Memory B cell (primary cell): ENCODE measurements around the gene TTC8.
"Not testable (repeated sequence)": the region's sequence is repeated elsewhere in the genome, so short reads cannot be mapped to it uniquely, and the experiment has no call there.

Experiments
- ATAC-seq: fragments of 150-1000 bp; cut with Tn5 transposase; 2 replicates; pipeline ENCODE4 v1.10.0; 2021; ENCODE audit warnings: low read depth, mild to moderate bottlenecking, moderate library complexity
- DNase-seq, 2 donors: peaks; one replicate each; pipeline ENCODE4 v3.0.0; 2022; ENCODE audit warnings: low spot score in 2 of 2
- H3K27ac Mint-ChIP-seq: one replicate; pipeline ENCODE4 v1.8.0; 2022; ENCODE audit warnings: mild to moderate bottlenecking, moderate library complexity, mixed read lengths
- H3K27me3 Mint-ChIP-seq: one replicate; pipeline ENCODE4 v1.8.0; 2022; ENCODE audit warnings: mixed read lengths
- H3K36me3 Mint-ChIP-seq: one replicate; pipeline ENCODE4 v1.8.0; 2022; ENCODE audit warnings: mild to moderate bottlenecking, mixed read lengths
- H3K4me1 Mint-ChIP-seq: one replicate; pipeline ENCODE4 v1.8.0; 2022; ENCODE audit warnings: mixed read lengths
- H3K4me3 Mint-ChIP-seq: one replicate; pipeline ENCODE4 v1.8.0; 2022; ENCODE audit warnings: mild to moderate bottlenecking, moderate library complexity, mixed read lengths
- H3K9me3 Mint-ChIP-seq: one replicate; pipeline ENCODE4 v1.8.0; 2022; ENCODE audit warnings: mixed read lengths

Gene TTC8

DNA sequence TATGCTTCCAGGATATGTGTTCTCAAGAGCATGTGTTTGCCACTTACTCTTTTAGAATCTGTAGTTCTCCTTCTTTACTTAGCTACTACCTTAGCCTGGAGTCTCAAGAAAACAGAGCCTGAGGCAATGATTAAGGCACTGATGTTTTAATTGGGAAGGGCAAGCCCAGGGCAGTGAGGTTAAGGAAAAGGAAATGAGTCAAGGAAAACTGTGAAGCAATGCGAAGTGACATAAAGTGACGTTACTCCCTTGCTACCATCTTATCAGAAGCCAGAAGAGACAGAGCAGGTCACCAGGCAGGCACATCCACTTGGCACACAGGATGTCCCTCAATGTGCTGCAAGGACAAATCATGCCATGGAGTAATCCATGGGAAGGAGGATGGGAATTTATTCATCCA is 20.4 kb upstream of the TTC8 start:
- Mint-ChIP-seq H3K4me3 (no peak overlapping the region), H3K36me3 (no peaks in the 10 kb centered on the region), H3K27me3 (peaks cover 11% of the 10 kb centered on the region), H3K4me1 (no peaks in the 10 kb centered on the region), H3K9me3 (no peaks in the 10 kb centered on the region), H3K27ac (no peak overlapping the region)
- DNase-seq = no peak
- ATAC-seq = no peak

DNA sequence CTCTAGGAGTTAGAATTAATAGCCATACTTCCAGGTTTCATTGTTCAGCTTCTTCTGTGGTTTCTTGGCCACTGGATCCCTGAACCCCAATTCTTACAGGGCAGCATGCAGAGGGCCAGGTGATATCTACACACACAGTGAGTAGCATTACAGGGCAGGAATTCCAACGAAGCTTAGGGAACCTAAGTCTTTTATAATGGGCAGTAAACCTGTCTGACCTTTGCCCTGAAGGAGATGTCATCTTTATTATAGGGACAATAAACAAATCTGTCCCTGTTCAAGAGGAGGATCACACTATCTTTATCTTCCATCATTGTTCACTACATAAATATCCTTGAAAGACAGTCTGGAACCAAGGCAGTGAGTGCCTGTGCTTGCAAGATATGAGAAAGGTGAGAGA is 20.0 kb upstream of the TTC8 start:
- no peak overlapping the region for H3K27ac Mint-ChIP-seq
- H3K4me1 Mint-ChIP-seq = no peaks in the 10 kb centered on the region
- ATAC-seq (no peak), DNase-seq (no peak)
- peaks cover 11% of the 10 kb centered on the region for H3K27me3 Mint-ChIP-seq
- H3K4me3 Mint-ChIP-seq = no peak overlapping the region
- H3K36me3 Mint-ChIP-seq = no peaks in the 10 kb centered on the region
- no peaks in the 10 kb centered on the region for H3K9me3 Mint-ChIP-seq

DNA sequence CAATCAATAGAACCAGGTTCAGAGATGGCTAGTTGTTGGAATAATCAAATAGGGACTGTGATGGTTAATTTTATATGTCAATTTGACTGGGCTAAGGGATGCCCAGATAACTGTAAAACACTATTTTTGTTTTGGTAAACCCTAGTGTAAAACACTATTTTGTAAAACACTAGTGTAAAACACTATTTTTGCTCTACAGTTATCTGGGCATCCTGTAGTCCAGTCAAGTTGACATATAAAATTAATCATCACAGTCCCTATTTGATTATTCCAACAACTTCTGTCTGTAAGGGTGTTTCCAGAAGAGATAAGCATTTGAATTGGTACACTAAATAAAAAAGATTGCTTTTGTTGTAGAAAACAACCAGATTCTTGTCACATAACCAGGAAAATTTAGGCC is 16.1 kb upstream of the TTC8 start:
- H3K9me3 Mint-ChIP-seq = peaks cover 1% of the 10 kb centered on the region
- H3K4me3 Mint-ChIP-seq = no peak overlapping the region
- DNase-seq (no peak), ATAC-seq (no peak)
- no peaks in the 10 kb centered on the region for H3K36me3 Mint-ChIP-seq
- H3K27me3 Mint-ChIP-seq = peaks cover 14% of the 10 kb centered on the region
- no peak overlapping the region for H3K27ac Mint-ChIP-seq
- peaks cover 3% of the 10 kb centered on the region for H3K4me1 Mint-ChIP-seq

DNA sequence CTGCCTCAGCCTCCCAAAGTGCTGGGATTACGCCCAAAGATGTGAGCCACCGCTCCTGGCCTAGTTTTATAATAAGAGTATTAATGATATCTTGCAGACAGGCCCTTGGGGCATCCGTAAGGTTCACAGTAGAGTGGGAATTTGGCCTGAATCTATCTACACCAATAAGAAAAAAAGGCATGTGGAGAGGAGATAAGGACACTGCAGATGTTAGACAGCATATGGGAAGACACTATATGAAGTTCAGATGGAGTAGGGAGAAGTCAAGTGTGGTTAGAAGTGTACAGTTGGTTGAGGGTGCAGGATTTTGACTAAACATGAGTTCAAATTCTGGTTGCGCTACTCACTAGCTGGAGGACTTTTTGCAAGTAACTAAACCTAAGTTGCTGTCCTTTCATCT is 8.5 kb upstream of the TTC8 start:
- Mint-ChIP-seq H3K9me3 (no peaks in the 10 kb centered on the region), H3K27me3 (peaks cover 21% of the 10 kb centered on the region), H3K4me3 (no peak overlapping the region), H3K36me3 (no peaks in the 10 kb centered on the region), H3K27ac (no peak overlapping the region), H3K4me1 (peaks cover 5% of the 10 kb centered on the region)
- DNase-seq (no peak), ATAC-seq (no peak)

DNA sequence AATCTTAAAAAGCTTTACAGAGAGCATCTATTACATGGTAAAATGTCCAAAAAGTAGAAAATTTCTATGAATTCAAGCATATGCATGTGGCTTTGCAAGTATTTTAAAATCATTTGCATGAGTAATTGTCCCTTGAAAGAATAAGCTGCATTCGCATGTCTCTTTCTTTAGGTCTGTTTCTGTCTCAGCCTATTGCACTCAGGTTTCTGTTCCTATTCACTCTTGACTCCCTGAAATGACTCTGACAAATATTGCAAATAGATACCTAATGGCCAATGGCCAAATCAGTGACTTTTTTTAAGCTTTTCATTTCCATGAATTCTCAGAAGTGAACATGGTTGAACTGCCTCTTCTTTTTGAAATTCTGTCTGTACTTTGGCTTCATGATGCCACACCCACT is 6.4 kb upstream of the TTC8 start:
- no peaks in the 10 kb centered on the region for H3K36me3 Mint-ChIP-seq
- H3K27me3 Mint-ChIP-seq = peaks cover 14% of the 10 kb centered on the region
- no peak overlapping the region for H3K4me3 Mint-ChIP-seq
- H3K4me1 Mint-ChIP-seq = peaks cover 2% of the 10 kb centered on the region
- no peak overlapping the region for H3K27ac Mint-ChIP-seq
- no peaks in the 10 kb centered on the region for H3K9me3 Mint-ChIP-seq
- ATAC-seq (peak; percentile 47), DNase-seq (no peak)

DNA sequence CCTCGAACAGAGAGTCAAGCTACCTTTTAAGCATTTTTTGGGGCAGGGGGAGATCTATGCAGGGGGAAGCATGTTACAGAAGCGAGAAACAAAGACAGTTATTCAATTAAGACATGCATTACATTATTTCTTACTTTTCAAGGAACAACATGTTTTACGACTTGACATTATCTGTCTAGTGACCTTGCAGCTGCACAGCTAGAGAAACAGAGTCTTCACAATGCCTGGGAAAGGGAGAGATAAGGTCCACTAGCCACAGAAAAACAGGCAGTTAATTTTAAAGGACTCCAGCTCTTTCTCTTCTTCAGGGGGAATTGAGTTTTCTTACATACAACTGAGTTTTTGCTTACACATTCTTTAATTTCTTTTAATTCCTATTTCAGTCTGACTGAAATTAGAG is 4.8 kb upstream of the TTC8 start:
- not testable (repeated sequence) for DNase-seq, H3K9me3 Mint-ChIP-seq, H3K4me3 Mint-ChIP-seq, H3K4me1 Mint-ChIP-seq, ATAC-seq, H3K27ac Mint-ChIP-seq, H3K36me3 Mint-ChIP-seq
- H3K27me3 Mint-ChIP-seq = peaks cover 14% of the 10 kb centered on the region

DNA sequence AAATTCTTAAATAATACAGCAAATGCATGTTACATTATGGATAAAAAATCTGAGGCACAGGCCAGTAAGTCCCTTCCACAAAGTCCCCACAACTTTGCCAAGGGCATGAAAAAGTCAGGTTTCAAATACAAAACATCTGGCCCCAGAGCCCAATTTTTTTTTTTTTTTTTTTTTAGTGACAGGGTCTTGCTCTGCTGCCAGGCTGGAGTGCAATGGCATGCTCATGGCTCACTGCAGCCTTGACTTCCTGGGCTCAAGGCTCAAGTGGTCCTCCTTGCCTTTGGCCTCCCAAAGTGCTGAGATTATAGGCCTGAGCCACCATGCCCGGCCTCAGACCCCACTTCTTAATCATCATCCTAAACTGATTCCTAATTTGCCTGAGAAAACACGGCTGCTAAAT is 3.1 kb upstream of the TTC8 start:
- H3K9me3 Mint-ChIP-seq = no peaks in the 10 kb centered on the region
- DNase-seq = no peak
- peaks cover 10% of the 10 kb centered on the region for H3K27me3 Mint-ChIP-seq
- H3K4me1 Mint-ChIP-seq = peaks cover 13% of the 10 kb centered on the region
- ATAC-seq = no peak
- H3K27ac Mint-ChIP-seq = no peak overlapping the region
- H3K4me3 Mint-ChIP-seq = no peak overlapping the region
- H3K36me3 Mint-ChIP-seq = no peaks in the 10 kb centered on the region

DNA sequence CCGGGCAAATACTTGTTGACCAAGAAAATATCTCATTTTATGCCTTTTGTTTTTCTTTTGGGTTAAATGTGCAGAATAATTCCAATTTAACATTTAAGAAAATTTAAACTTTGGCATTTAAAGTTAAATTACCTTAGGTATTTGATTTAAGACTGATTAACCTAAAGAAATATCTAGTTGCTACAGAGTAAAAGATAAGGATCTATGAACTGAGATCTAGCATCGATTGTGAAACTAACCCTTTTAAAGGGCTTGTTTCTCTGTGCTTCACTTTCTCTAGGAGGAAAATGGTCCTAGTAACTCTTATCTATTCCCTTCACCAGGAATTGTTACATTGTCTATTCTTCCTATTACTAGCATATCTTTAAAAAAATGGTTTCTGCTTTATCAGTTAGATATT is 2.6 kb upstream of the TTC8 start:
- Mint-ChIP-seq H3K4me3 (no peak overlapping the region), H3K4me1 (peaks cover 13% of the 10 kb centered on the region), H3K9me3 (no peaks in the 10 kb centered on the region), H3K27me3 (peaks cover 10% of the 10 kb centered on the region), H3K27ac (no peak overlapping the region), H3K36me3 (no peaks in the 10 kb centered on the region)
- ATAC-seq (no peak), DNase-seq (no peak)

DNA sequence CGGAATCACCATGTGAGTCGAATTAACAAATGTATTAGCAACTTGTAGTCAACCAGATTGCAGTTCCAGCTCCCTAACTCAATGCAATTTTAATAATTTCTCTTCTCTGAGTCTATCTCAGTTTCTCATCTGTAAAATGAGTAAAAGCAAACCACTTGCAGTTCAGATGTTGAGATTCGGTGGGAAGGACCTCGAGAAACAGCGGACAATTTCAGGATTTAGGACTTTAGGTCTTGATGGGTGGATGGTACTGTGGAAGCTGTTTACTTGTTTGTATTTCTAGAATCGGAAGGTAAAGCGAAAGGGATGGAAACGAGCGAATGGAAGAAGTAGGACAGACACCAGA is 510 bp upstream of the TTC8 start:
- DNase-seq (no peak), ATAC-seq (no peak)

DNA sequence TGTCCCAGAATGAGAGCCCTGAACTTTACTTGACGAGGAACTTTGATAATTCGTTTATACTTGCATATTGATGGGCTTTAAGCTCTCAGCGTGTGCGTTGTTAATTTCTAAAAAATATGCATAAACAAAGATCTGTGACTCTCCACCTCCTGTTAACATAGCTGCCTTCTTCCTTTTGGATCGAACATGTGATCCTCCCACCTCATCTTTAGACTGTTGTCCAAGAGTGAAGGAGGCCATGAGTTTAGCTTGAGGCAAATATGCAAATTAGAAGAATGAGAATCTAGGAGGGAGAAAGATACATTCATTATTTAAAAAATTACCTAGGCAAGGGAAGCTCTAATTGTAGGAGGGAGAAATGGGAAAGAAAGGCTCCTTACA is 617 bp downstream of the TTC8 start:
- peak overlapping the region; percentile 88 for H3K4me3 Mint-ChIP-seq
- H3K27me3 Mint-ChIP-seq = no peaks in the 10 kb centered on the region
- H3K36me3 Mint-ChIP-seq = no peaks in the 10 kb centered on the region
- ATAC-seq = no peak
- H3K9me3 Mint-ChIP-seq = no peaks in the 10 kb centered on the region
- peaks cover 13% of the 10 kb centered on the region for H3K4me1 Mint-ChIP-seq
- DNase-seq = no peak
- peak overlapping the region; percentile 99 for H3K27ac Mint-ChIP-seq

More for the DNA sequence above, 510 bp upstream of the TTC8 start:
- peaks cover 4% of the 10 kb centered on the region for H3K27me3 Mint-ChIP-seq
- peak overlapping the region; percentile 99 for H3K27ac Mint-ChIP-seq
- no peaks in the 10 kb centered on the region for H3K9me3 Mint-ChIP-seq
- peak overlapping the region; percentile 88 for H3K4me3 Mint-ChIP-seq
- peaks cover 11% of the 10 kb centered on the region for H3K4me1 Mint-ChIP-seq
- H3K36me3 Mint-ChIP-seq = no peaks in the 10 kb centered on the region

DNA sequence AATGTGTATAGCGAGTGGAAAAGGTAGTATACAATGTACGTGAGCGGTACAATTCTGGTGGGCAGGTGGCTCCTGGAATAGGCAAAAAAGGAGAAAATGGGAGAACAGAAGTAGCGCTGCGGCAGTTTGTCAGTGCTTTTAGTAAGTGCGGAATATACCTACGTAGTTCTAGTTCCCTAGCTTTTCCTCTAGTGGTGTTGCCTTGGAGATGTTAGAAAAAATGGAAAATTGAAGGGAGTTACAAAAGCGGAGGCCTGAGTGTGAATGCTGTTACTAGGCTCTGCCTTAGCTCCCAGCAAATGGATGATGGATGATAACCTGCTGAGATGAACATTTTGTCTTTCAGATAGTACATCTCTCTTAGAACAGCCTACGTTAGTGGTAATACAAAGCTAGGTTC is 1.1 kb downstream of the TTC8 start:
- Mint-ChIP-seq H3K36me3 (no peaks in the 10 kb centered on the region), H3K4me1 (peaks cover 14% of the 10 kb centered on the region), H3K27me3 (no peaks in the 10 kb centered on the region), H3K27ac (peak overlapping the region; percentile 99), H3K9me3 (no peaks in the 10 kb centered on the region), H3K4me3 (peak overlapping the region; percentile 88)
- ATAC-seq = no peak
- no peak for DNase-seq

DNA sequence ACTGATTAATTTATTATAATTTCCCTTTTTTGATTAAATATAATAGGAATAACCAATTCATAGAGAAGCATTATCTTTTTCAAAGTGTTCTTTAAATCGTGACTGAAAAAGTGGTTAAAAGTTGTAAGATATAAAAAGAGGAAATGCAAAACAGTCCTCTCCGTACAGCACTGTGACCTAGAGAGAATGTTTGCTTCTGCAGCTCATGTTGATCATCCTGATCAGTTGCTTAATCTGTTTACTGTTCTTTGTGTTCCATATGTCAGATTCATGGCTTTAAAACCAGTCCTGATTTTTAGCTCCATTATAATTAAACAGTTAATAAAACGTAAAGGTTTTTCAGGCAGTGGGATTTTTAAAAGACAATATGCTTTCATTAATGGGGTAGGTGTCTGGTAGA is 4.7 kb downstream of the TTC8 start:
- Mint-ChIP-seq H3K36me3 (peaks cover 3% of the 10 kb centered on the region), H3K27me3 (no peaks in the 10 kb centered on the region), H3K27ac (no peak overlapping the region), H3K4me1 (peaks cover 11% of the 10 kb centered on the region), H3K4me3 (no peak overlapping the region), H3K9me3 (no peaks in the 10 kb centered on the region)
- no peak for ATAC-seq
- DNase-seq = no peak

DNA sequence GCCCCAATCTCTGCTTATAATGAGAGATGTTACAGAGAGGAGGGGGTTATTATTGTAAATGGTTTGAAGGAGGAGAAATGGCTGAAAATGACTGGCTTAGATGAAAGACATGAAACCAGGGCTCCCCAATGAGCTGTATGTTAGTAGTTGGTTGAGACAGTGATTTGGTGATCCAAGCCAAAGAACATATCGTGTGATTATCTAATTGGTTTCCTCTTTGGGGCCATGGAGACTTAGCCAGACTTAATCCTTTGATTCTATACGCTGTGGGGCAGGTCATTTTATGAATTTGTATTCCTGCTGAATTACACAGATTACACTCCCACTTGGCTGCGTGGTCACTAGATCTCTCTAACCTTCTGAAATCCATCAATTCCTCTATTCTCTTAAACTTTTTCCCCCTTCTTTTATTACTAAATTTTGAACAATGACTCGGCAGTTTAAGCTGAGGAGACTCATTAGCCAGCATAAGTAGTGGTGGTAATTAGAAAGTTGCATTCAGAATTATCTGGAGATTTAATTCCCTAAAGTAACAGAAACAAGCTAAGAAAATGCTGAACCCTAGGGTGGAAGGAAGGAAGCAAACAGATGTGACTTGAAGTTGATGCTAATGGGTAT is 5.3 kb downstream of the TTC8 start:
- Mint-ChIP-seq H3K36me3 (peaks cover 3% of the 10 kb centered on the region), H3K4me1 (peaks cover 11% of the 10 kb centered on the region), H3K9me3 (no peaks in the 10 kb centered on the region), H3K27ac (no peak overlapping the region), H3K27me3 (no peaks in the 10 kb centered on the region), H3K4me3 (no peak overlapping the region)
- no peak for DNase-seq
- no peak for ATAC-seq

DNA sequence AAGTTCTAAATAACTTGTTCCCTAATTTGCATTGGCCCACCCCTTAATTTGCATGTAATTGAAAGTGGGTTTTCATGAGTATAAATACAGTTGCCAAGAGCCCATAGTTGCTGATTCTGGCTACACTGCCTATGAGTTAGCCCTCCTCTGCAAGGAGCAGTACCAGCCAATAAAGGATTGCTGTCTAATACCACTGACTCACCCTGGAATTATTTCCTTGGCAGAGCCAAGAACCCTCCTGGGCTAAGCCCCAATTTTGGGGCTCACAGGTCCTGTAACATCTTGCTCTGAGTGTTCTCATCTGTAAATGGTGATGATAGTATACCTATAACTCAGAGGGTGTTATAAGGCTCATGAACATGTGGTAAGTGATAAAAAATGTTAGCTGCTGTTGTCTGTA is 6.8 kb downstream of the TTC8 start:
- peaks cover 3% of the 10 kb centered on the region for H3K4me1 Mint-ChIP-seq
- no peaks in the 10 kb centered on the region for H3K27me3 Mint-ChIP-seq
- H3K36me3 Mint-ChIP-seq = peaks cover 3% of the 10 kb centered on the region
- no peak overlapping the region for H3K4me3 Mint-ChIP-seq
- H3K9me3 Mint-ChIP-seq = no peaks in the 10 kb centered on the region
- H3K27ac Mint-ChIP-seq = no peak overlapping the region
- DNase-seq = no peak
- no peak for ATAC-seq

DNA sequence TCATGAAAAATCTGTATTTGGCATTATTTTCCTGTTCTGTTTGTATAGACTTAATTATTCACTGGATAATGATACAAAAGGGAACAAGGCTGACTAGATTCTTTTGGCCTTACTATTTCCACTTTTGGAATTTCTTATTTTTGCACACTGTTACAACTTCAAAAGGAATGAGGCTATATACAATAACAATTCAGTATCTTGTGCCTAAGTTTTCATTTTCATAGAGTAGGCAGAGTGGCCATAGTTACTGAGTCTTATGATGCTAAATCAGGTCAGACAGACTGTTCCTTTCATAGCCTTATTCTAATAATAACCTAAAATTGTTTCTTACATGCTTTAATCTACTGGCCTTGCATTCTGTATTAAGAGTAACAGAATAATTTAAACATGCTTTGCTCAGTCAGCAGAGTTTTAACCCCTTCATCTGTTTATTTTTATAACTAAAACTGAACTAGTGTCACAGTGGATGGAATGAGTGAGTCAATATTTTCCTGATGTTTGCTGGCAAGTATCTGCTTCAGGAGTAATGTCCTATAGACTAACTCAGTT is 10.5 kb downstream of the TTC8 start:
- Mint-ChIP-seq H3K4me1 (peaks cover 2% of the 10 kb centered on the region), H3K27me3 (peaks cover 2% of the 10 kb centered on the region), H3K4me3 (no peak overlapping the region), H3K27ac (no peak overlapping the region), H3K36me3 (peaks cover 5% of the 10 kb centered on the region), H3K9me3 (no peaks in the 10 kb centered on the region)
- no peak for DNase-seq
- no peak for ATAC-seq
